ENCODE measurements around the gene GSK3A. TPM values are rescaled to one million over a fixed set of nuclear protein-coding genes. Genes with fewer than 3 reads are reported as not detected.
A peak's percentile ranks its signal among the peaks of the same experiment; 100 is the strongest.

The GSK3A gene
- total RNA-seq, 1 donor from 2014 or later, result 54.4 TPM

GRCh38 chr19:42271045-42271419, 28.6 kb upstream of the GSK3A start:
- no peak for TF ChIP-seq CTCF (IDR thresholded peaks at IDR 0.05; ENCODE audit: unreplicated experiment)
- peaks cover 17% of the 10 kb centered on the region for H3K36me3 Mint-ChIP-seq (ENCODE audit: low read depth, unreplicated experiment)
- peak overlapping the region; percentile 57 for H3K27ac Mint-ChIP-seq (ENCODE audit: unreplicated experiment)
- H3K4me1 Mint-ChIP-seq (ENCODE audit: unreplicated experiment), result peaks cover 35% of the 10 kb centered on the region
- peak overlapping the region; percentile 67 for H3K4me3 Mint-ChIP-seq (ENCODE audit: unreplicated experiment)
- peaks cover 5% of the 10 kb centered on the region for H3K27me3 Mint-ChIP-seq (ENCODE audit: unreplicated experiment)
- H3K9me3 Mint-ChIP-seq (ENCODE audit: unreplicated experiment), result no peaks in the 10 kb centered on the region
- DNase-seq (ENCODE audit: low spot score), result no peak

- no peak for TF ChIP-seq CTCF (IDR thresholded peaks at IDR 0.05; ENCODE audit: unreplicated experiment)
- peak overlapping the region; percentile 90 for H3K27ac Mint-ChIP-seq (ENCODE audit: unreplicated experiment)
- peaks cover 15% of the 10 kb centered on the region for H3K36me3 Mint-ChIP-seq (ENCODE audit: low read depth, unreplicated experiment)
- H3K27me3 Mint-ChIP-seq (ENCODE audit: unreplicated experiment), result peaks cover 5% of the 10 kb centered on the region
- H3K4me3 Mint-ChIP-seq (ENCODE audit: unreplicated experiment), result no peak overlapping the region
- H3K9me3 Mint-ChIP-seq (ENCODE audit: unreplicated experiment), result no peaks in the 10 kb centered on the region
- H3K4me1 Mint-ChIP-seq (ENCODE audit: unreplicated experiment), result peaks cover 32% of the 10 kb centered on the region
- no peak for DNase-seq (ENCODE audit: low spot score)
Observed at GRCh38 chr19:42270346-42271044, 28.1 kb upstream of the GSK3A start.

GRCh38 chr19:42269478-42270345, 27.3 kb upstream of the GSK3A start:
- H3K4me1 Mint-ChIP-seq (ENCODE audit: unreplicated experiment), result peaks cover 30% of the 10 kb centered on the region
- peaks cover 2% of the 10 kb centered on the region for H3K27me3 Mint-ChIP-seq (ENCODE audit: unreplicated experiment)
- no peak for TF ChIP-seq CTCF (IDR thresholded peaks at IDR 0.05; ENCODE audit: unreplicated experiment)
- no peaks in the 10 kb centered on the region for H3K9me3 Mint-ChIP-seq (ENCODE audit: unreplicated experiment)
- no peak overlapping the region for H3K4me3 Mint-ChIP-seq (ENCODE audit: unreplicated experiment)
- peaks cover 9% of the 10 kb centered on the region for H3K36me3 Mint-ChIP-seq (ENCODE audit: low read depth, unreplicated experiment)
- peak overlapping the region; percentile 90 for H3K27ac Mint-ChIP-seq (ENCODE audit: unreplicated experiment)
- no peak for DNase-seq (ENCODE audit: low spot score)

GRCh38 chr19:42268704-42269477, 26.5 kb upstream of the GSK3A start, which contains the start of gene CIC:
CIC (plus strand) TSS chr19:42269252; CDS start chr19:42271784, 2,532 bp downstream.
- H3K27ac Mint-ChIP-seq (ENCODE audit: unreplicated experiment), result peak within 1 kb of the TSS; percentile 90
- H3K4me3 Mint-ChIP-seq (ENCODE audit: unreplicated experiment), result no peak within 1 kb of the TSS
- peaks cover 6% of the 10 kb centered on the region for H3K36me3 Mint-ChIP-seq (ENCODE audit: low read depth, unreplicated experiment)
- H3K4me1 Mint-ChIP-seq (ENCODE audit: unreplicated experiment), result peaks cover 28% of the 10 kb centered on the region
- peaks cover 2% of the 10 kb centered on the region for H3K27me3 Mint-ChIP-seq (ENCODE audit: unreplicated experiment)
- no peaks in the 10 kb centered on the region for H3K9me3 Mint-ChIP-seq (ENCODE audit: unreplicated experiment)
- TF ChIP-seq CTCF (IDR thresholded peaks at IDR 0.05; ENCODE audit: unreplicated experiment), result no peak
- peak; percentile 99 for DNase-seq (ENCODE audit: low spot score)
